ENCODE data around the gene BBS4.

Gene BBS4

DNA sequence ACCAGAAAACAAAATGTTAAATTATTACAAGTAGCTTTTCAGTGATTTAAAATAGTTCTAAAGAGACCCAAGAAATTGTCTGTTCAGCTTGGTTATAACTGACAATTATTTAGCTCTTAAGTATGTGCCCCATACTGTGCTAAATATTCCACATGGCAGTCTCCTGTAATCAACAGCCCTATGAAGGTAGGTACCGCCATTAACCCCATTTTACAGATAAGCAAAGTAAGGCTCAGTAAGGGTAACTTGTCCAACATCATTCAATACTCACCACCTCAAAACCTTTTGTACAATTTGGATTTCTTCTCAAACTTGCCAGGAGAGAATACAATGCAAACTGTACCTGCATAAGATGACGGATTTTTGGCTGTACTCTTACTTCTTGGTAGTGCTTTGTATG is 63.7 kb downstream of the BBS4 start:
- no peak for TF ChIP-seq ZFX (IDR thresholded peaks at IDR 0.05)
- TF ChIP-seq, protein P1, sequence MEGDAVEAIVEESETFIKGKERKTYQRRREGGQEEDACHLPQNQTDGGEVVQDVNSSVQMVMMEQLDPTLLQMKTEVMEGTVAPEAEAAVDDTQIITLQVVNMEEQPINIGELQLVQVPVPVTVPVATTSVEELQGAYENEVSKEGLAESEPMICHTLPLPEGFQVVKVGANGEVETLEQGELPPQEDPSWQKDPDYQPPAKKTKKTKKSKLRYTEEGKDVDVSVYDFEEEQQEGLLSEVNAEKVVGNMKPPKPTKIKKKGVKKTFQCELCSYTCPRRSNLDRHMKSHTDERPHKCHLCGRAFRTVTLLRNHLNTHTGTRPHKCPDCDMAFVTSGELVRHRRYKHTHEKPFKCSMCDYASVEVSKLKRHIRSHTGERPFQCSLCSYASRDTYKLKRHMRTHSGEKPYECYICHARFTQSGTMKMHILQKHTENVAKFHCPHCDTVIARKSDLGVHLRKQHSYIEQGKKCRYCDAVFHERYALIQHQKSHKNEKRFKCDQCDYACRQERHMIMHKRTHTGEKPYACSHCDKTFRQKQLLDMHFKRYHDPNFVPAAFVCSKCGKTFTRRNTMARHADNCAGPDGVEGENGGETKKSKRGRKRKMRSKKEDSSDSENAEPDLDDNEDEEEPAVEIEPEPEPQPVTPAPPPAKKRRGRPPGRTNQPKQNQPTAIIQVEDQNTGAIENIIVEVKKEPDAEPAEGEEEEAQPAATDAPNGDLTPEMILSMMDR (conservative IDR thresholded peaks at IDR 0.05) = no peak
- H3K27ac ChIP-seq = no peak overlapping the region

DNA sequence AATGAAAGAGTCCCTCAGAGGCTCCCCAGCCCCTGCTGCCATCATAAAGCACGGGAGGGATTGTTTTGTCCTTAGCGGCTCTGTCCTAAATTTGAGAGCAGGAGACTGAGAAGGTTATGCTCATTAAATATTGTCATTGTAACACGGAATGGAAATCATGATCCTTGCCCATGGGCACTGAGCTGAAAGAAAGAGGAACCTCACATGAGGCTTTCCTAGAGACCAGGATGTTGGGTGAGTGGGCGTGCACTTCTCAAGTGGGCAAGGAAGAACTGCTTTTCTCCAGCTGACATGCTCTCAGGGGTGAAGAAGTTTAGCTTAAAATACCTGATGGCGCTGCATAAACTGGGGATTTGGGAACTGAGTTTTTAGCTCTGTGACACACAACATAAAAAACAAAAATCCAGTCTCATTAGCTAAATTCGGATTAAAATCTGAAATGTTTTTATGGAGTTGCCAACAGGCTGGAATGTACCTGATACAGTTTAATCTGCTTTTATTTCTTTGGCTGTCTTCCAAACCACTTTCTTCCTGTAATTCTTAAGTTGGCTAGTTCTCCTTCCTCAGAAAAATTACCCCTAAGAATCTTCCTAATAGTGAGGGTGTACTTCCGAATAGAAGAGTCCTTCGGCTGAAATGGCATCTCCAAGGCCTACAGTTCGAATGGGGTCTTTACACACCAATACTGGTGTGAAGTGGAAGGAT is 65.9 kb downstream of the BBS4 start:
- TF ChIP-seq, protein P1 (conservative IDR thresholded peaks at IDR 0.05) = no peak
- TF ChIP-seq ZFX (IDR thresholded peaks at IDR 0.05) = no peak
- no peak overlapping the region for H3K27ac ChIP-seq

DNA sequence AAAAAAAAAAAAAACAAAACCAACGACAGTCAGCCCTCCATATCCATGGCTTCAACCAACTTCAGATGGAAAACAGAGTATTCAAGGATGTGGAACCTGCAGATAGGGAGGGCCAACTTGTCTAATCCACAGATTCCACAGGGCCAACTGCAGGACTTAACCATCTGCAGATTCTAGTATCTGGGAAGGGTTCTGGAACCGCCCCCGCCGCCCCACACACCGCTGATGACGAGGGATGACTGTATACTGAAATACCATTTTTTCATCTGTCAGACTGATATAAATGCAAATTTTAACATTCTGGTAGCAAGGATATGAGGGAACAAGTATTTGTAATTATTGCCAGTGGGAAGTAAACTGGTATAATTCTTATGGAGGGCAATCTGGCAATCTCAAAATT is 68.1 kb downstream of the BBS4 start:
- H3K27ac ChIP-seq = no peak overlapping the region
- TF ChIP-seq, protein P1 (conservative IDR thresholded peaks at IDR 0.05) = no peak
- TF ChIP-seq ZFX (IDR thresholded peaks at IDR 0.05) = no peak

DNA sequence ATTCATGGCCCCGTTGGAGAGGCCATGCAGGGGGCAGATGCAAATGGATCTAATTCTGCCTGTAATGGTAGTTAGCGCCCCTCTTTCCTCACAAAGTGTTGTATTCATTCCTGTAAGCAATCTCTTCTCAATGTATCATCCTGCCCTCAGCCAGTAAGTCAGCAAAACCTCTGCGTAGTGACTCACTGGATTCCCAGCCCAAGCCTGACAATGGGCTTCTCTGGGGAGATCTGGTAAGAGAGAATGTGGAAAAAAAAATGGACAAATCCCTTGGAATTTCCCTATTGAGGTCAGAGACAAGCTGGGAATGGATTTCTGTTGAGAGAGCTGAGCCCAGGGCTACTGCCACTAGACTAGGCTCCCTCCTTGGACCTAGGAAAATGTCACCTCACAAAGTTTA is 72.2 kb downstream of the BBS4 start:
- no peak for TF ChIP-seq ZFX (IDR thresholded peaks at IDR 0.05)
- TF ChIP-seq, protein P1 (conservative IDR thresholded peaks at IDR 0.05) = no peak
- H3K27ac ChIP-seq = no peak overlapping the region

DNA sequence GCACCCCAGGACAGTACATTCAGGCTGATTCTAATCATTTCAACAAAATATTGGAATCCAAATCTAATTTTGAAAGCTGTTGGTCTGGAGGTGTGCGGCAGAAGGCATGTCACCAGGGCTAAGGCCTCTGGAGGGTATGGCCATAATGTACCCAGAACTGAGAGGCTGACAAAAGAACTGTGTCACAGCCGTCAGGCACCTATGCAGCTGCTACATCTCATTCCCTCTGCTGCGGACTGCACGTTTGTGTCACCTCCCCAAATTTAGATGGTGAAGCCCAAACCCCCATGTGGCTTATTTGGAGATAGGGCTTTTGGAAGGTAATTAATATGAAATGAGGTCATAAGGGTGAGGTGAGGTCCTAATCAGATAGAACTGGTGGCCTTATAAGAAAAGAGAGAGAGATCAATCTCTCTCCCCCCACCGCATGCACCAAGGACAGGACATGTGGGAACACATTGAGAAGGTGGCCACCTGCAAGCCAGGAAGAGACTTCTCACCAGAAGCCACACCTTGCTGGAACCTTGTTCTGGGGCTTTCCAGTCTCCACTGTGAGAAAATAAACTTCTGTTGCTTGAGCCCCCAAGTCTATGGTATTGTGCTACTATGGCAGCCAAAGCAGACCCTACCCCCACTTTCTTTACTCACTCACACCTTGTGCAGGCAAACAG is 74.7 kb downstream of the BBS4 start:
- H3K27ac ChIP-seq = no peak overlapping the region
- TF ChIP-seq, protein P1 (conservative IDR thresholded peaks at IDR 0.05) = no peak
- TF ChIP-seq ZFX (IDR thresholded peaks at IDR 0.05) = no peak

DNA sequence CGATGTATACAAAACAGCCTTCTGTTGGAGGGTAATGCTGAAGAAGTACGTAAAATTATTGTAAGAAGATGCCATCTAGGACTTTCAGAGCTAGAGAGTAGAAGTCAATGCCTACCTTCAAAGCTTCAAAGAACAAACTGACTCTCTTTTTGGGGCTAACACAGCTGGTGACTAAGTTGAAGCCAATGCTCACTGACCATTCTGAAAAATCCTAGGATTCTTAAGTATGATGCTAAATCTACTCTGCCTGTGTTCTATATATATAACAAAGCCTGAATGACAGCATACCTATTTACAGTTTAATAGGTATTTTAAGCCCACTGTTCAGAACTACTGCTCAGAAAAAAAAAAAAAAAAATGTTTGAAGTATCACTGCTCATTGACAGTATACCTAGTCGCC is 78.6 kb downstream of the BBS4 start:
- TF ChIP-seq, protein P1 (conservative IDR thresholded peaks at IDR 0.05) = no peak
- TF ChIP-seq ZFX (IDR thresholded peaks at IDR 0.05) = no peak
- H3K27ac ChIP-seq = no peak overlapping the region

DNA sequence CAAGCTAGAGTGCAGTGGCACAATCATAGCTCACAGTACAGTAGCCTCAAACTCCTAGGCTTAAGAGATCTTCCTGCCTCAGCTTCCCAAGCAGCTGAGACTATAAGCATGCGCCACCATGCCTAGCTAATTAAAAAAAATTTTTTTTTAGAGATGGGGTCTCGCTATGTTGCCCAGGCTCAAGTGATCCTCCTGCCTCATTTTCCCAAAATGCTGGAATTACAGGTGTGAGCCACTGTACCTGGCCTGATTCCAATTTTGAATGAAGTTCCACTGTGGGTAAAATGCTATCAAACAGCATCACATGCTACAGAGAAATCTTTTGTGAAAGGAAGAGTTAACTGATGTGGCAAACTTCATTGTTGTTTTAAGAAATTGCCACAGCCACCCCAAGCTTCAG is 80.0 kb downstream of the BBS4 start:
- no peak overlapping the region for H3K27ac ChIP-seq
- TF ChIP-seq, protein P1 (conservative IDR thresholded peaks at IDR 0.05) = no peak
- TF ChIP-seq ZFX (IDR thresholded peaks at IDR 0.05) = no peak

All from C4-2B (cell line).